Endometrium (tissue), 2 donors: ENCODE measurements around the gene SPACA7.

ENCODE experiments used
- FAIRE-seq: peaks from 2 replicates; lab custom pipeline; 2012; peaks lifted over from hg19 to GRCh38; lab: Jason Lieb, UNC
- donor health status: control.
- donor health status: control.

The SPACA7 gene

DNA sequence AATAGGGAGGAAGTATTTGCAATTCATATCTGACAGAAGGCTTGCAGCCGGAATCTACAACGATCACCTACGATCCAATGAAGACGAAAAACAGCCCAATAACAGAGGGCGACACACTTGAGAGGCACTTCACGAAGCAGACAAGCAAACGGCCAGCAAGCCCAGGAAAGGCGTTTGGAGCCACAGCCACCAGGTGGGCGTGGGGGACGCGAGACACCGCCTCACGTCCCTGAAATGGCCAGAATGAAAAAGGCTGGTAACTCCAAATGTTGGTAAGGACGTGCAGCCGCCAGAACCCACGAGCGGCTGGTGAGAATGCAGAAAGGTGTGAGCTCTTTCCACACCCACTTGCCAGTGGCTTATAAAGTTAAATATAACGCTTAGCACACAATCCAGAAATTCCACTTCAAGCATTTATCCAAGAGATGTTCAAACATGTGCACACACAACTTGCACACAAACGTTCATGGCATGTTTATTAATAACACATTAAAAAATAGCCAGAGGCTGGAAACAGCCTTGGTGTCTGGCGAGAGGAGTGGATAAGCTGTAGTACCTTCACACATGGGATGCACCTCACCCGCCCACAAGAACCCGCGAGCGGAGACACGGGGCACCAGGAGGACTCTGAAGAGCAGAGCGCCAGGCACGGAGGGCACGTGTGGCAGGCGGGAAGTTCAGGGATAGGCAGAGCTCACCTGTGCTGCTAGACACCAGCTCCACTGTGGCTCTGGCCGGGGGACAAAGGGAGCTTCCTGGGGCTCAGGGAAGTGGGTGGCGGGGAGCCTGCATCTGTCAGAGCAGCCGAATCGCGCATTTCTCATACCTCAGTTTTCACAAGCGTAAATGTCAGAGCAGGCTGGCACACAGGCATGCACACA lies 89.3 kb downstream of the SPACA7 start:
- FAIRE-seq, result no peak

GRCh38 chr13:112466132-112467058 lies 90.2 kb downstream of the SPACA7 start:
- FAIRE-seq, result no peak

GRCh38 chr13:112467236-112467635 lies 91.1 kb downstream of the SPACA7 start:
- no peak for FAIRE-seq

- FAIRE-seq, result no peak
Observed at GRCh38 chr13:112468069-112468468, 91.9 kb downstream of the SPACA7 start.

GRCh38 chr13:112469071-112469745 lies 93.1 kb downstream of the SPACA7 start:
- FAIRE-seq, result no peak

DNA sequence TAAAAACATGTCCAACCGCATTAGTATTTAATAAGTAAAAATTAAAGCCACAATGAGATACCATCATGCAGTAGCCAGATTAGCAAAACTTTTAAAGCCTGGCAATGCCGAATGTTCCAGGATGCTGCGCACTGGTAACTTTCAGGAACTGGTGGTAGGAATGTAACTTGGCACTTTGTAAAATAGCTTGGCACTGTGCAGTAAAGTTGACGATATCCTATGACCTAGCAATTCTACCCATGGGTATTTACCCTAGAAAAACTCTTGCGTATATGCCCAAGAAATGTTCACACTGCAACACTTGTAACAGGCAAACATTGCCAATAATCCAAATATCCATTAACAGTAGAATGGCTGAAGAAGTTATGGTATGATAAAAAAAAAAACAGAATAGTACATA lies 97.7 kb downstream of the SPACA7 start:
- no peak for FAIRE-seq

DNA sequence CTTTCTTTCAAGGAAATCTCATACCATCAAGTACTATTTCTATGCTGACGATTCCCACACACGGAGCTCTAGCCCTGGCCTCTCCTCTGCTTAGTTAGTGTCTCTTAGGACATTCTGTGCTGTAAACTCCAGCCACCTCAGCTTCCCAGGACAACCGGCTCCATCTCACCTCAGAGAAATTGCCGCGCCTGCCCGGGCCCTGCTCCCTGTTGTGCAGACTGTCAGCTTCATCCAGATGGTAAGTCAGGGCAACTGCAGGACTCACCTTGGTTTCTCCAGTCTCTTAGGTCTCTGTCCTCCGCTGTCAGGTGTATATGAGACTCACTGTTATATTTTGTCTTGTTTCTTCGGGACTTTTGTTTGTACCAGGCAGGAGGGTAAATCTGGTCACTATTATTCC lies 98.7 kb downstream of the SPACA7 start:
- no peak for FAIRE-seq

DNA sequence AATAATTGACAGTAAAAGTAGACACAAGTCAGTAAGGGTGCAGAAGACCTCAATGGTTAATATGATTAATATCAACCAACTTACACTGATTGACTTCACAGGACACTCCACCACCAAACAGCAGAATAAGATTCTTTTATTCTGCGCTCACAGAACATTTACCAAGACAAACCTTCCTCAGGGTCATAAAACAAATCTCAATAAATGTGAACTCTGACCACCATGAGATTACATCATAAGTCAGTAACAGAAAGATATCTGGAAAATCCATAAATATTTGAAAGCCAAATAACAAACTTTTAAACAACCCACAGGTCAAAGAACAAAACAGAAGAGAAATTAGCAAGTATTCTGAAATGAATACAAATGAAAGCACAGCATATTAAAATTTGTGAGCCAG lies 99.7 kb downstream of the SPACA7 start:
- FAIRE-seq, result no peak

DNA sequence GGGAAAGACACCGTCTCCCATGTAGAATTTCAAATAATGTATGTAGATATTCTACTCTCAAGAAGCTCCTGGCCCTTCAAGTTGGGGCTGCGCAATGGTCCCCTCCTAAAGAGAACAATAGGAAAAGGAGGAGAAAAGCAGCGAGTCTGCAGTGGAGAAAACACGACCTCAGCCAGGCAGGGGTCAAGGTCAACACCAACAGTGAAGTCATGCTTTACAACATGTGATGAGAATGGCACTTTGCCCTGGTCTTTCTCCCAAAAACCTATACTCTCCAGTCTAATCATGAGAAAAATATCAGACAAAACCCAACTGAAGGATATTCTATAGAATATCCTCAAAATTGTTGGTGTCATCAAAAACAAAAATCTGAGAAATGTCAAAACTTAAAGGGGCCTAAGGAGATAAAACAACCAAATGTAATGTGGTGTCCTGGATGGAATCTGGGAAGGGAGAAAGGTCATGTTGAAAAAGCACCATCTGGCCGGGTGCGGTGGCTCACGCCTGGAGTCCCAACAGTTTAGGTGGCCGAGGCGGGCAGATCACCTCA lies 101.0 kb downstream of the SPACA7 start:
- FAIRE-seq, result no peak

GRCh38 chr13:112479389-112479788 lies 103.2 kb downstream of the SPACA7 start:
- FAIRE-seq, result no peak

GRCh38 chr13:112481458-112481857 lies 105.3 kb downstream of the SPACA7 start:
- FAIRE-seq, result no peak

DNA sequence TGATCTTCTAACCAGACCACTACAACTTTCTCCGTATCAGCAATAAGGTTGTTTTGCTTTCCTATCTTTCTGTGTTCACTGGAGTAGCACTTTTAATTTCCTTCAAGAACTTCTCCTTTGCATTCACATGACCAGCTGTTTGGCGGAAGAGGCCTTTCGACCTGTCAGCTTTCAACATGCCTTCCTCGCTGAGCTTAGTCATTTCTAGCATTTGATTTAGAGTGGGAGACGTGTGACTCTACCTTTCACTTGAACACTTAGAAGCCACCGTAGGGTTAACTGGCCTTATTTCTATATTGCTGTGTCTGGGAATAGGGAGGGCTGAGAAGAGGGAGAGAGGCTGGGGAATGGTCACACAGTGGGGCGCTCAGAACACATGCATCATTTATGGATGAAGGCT lies 107.1 kb downstream of the SPACA7 start:
- no peak for FAIRE-seq
